Measurements from ENCODE around the gene LRFN2.

LRFN2 gene

GRCh38 chr6:40520678-40521077, 66.5 kb downstream of the LRFN2 start:
- in situ Hi-C loops (cut with HindIII; ENCODE audit: low sequenced_read_pairs): no loop called here

- in situ Hi-C loops (cut with HindIII; ENCODE audit: low sequenced_read_pairs): no loop called here
Measured at GRCh38 chr6:40520084-40520483, 67.1 kb downstream of the LRFN2 start.

GRCh38 chr6:40517654-40518053, 69.5 kb downstream of the LRFN2 start:
- in situ Hi-C loops (cut with HindIII; ENCODE audit: low sequenced_read_pairs): no loop called here

- in situ Hi-C loops (cut with HindIII; ENCODE audit: low sequenced_read_pairs): no loop called here
Measured at GRCh38 chr6:40516429-40516828, 70.7 kb downstream of the LRFN2 start.

GRCh38 chr6:40512340-40512739, 74.8 kb downstream of the LRFN2 start:
- in situ Hi-C loops (cut with HindIII; ENCODE audit: low sequenced_read_pairs): no loop called here

GRCh38 chr6:40511884-40512283, 75.3 kb downstream of the LRFN2 start:
- in situ Hi-C loops (cut with HindIII; ENCODE audit: low sequenced_read_pairs): no loop called here

- in situ Hi-C loops (cut with HindIII; ENCODE audit: low sequenced_read_pairs): no loop called here
Measured at GRCh38 chr6:40510442-40510841, 76.7 kb downstream of the LRFN2 start.

- in situ Hi-C loops (cut with HindIII; ENCODE audit: low sequenced_read_pairs): no loop called here
Measured at GRCh38 chr6:40509716-40510260, 77.4 kb downstream of the LRFN2 start.

- in situ Hi-C loops (cut with HindIII; ENCODE audit: low sequenced_read_pairs): no loop called here
Measured at GRCh38 chr6:40509086-40509485, 78.1 kb downstream of the LRFN2 start.

GRCh38 chr6:40506954-40507353, 80.2 kb downstream of the LRFN2 start:
- in situ Hi-C loops (cut with HindIII; ENCODE audit: low sequenced_read_pairs): no loop called here

- in situ Hi-C loops (cut with HindIII; ENCODE audit: low sequenced_read_pairs): no loop called here
Measured at GRCh38 chr6:40505191-40505810, 81.9 kb downstream of the LRFN2 start.

- in situ Hi-C loops (cut with HindIII; ENCODE audit: low sequenced_read_pairs): no loop called here
Measured at GRCh38 chr6:40504274-40504673, 82.9 kb downstream of the LRFN2 start.

- in situ Hi-C loops (cut with HindIII; ENCODE audit: low sequenced_read_pairs): no loop called here
Measured at GRCh38 chr6:40500227-40500626, 86.9 kb downstream of the LRFN2 start.

GRCh38 chr6:40499215-40499614, 87.9 kb downstream of the LRFN2 start:
- in situ Hi-C loops (cut with HindIII; ENCODE audit: low sequenced_read_pairs): no loop called here

- in situ Hi-C loops (cut with HindIII; ENCODE audit: low sequenced_read_pairs): no loop called here
Measured at GRCh38 chr6:40498148-40498547, 89.0 kb downstream of the LRFN2 start.

- in situ Hi-C loops (cut with HindIII; ENCODE audit: low sequenced_read_pairs): no loop called here
Measured at GRCh38 chr6:40492187-40492586, 95.0 kb downstream of the LRFN2 start.

- in situ Hi-C loops (cut with HindIII; ENCODE audit: low sequenced_read_pairs): no loop called here
Measured at GRCh38 chr6:40490508-40490907, 96.7 kb downstream of the LRFN2 start.

GRCh38 chr6:40489798-40490197, 97.4 kb downstream of the LRFN2 start:
- in situ Hi-C loops (cut with HindIII; ENCODE audit: low sequenced_read_pairs): no loop called here

- in situ Hi-C loops (cut with HindIII; ENCODE audit: low sequenced_read_pairs): no loop called here
Measured at GRCh38 chr6:40486576-40486975, 100.6 kb downstream of the LRFN2 start.

GRCh38 chr6:40485795-40486194, 101.4 kb downstream of the LRFN2 start:
- in situ Hi-C loops (cut with HindIII; ENCODE audit: low sequenced_read_pairs): no loop called here

GRCh38 chr6:40485300-40485699, 101.9 kb downstream of the LRFN2 start:
- in situ Hi-C loops (cut with HindIII; ENCODE audit: low sequenced_read_pairs): no loop called here

GRCh38 chr6:40484066-40484465, 103.1 kb downstream of the LRFN2 start:
- in situ Hi-C loops (cut with HindIII; ENCODE audit: low sequenced_read_pairs): no loop called here

GRCh38 chr6:40482532-40482931, 104.6 kb downstream of the LRFN2 start:
- in situ Hi-C loops (cut with HindIII; ENCODE audit: low sequenced_read_pairs): no loop called here

All from DLD1 (cell line).